ENCODE results near the gene PRDM7. TPM values are rescaled to one million over a fixed set of nuclear protein-coding genes. Genes with fewer than 3 reads are reported as not detected.

The PRDM7 gene
- total RNA-seq, 1 donor from 2014 or later = not detected

- H3K27ac ChIP-seq (ENCODE audit: low read depth, low read length) = no peak overlapping the region
- TF ChIP-seq EZH2 (IDR thresholded peaks at IDR 0.05; ENCODE audit: insufficient read depth, low read length) = no peak
- TF ChIP-seq CTCF (IDR thresholded peaks at IDR 0.05; ENCODE audit: insufficient read depth, low read depth, low read length) = no peak
- FAIRE-seq (no peak), DNase-seq (ENCODE audit: low read depth) (no peak)
- H3K36me3 ChIP-seq (ENCODE audit: insufficient read depth, low read length) = no peaks in the 10 kb centered on the region
- H3K4me1 Mint-ChIP-seq (ENCODE audit: low read depth, unreplicated experiment) = peaks cover 13% of the 10 kb centered on the region
- no peak overlapping the region for H3K27ac Mint-ChIP-seq (ENCODE audit: unreplicated experiment)
- H3K9ac ChIP-seq (ENCODE audit: low read length) = no peak overlapping the region
- peaks cover 6% of the 10 kb centered on the region for H3K36me3 Mint-ChIP-seq (ENCODE audit: low read depth, unreplicated experiment)
- H3K79me2 ChIP-seq (ENCODE audit: insufficient read depth, low read length) = no peaks in the 10 kb centered on the region
- H3K9me3 Mint-ChIP-seq (ENCODE audit: unreplicated experiment) = peaks cover 33% of the 10 kb centered on the region
- peaks cover 11% of the 10 kb centered on the region for H3K4me1 ChIP-seq (ENCODE audit: insufficient read depth, low read length)
- no peak overlapping the region for H2AFZ ChIP-seq (ENCODE audit: low read depth, low read length)
- no peak overlapping the region for H3K4me3 ChIP-seq (ENCODE audit: insufficient read depth, low read depth, low read length)
- H3K9me3 ChIP-seq (ENCODE audit: insufficient read depth, low read depth, low read length) = peaks cover 13% of the 10 kb centered on the region
- no peaks in the 10 kb centered on the region for H4K20me1 ChIP-seq (ENCODE audit: insufficient read depth, low read length)
- H3K27me3 Mint-ChIP-seq (ENCODE audit: low read depth, unreplicated experiment) = peaks cover 8% of the 10 kb centered on the region
- H3K4me3 Mint-ChIP-seq (ENCODE audit: unreplicated experiment) = no peak overlapping the region
- no peak overlapping the region for H3K4me2 ChIP-seq (ENCODE audit: low read length)
- peaks cover 1% of the 10 kb centered on the region for H3K27me3 ChIP-seq (ENCODE audit: insufficient read depth, low read length)
These were observed 22.6 kb downstream of the PRDM7 start for GRCh38 chr16:90054554-90054953.

DNA sequence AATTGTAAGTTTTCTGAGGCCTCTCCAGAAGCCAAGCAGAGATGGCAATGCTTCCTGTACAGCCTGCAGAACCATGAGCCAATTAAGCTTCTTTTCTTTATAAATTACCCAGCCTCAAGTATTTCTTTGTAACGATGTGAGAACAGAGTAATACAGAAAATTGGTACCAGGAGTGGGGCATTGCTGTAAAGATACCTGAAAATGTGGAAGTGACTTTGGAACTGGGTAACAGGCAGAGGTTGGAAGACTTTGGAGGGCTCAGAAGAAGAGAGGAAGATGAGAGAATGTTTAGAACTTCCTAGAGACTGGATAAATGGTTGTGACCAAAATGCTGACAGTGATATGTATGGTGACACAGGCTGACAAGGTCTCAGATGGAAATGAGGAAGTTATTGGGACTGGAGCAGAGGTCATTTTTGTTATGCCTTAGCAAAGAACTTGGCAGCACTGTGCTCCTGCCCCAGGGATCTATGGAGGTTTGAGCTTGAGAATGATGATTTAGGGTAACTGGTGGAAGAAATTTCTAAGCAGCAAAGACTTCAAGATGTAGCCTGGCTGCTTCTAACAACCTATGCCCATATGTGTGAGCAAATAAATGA, 23.1 kb downstream of the PRDM7 start:
- no peaks in the 10 kb centered on the region for H3K36me3 ChIP-seq (ENCODE audit: insufficient read depth, low read length)
- no peaks in the 10 kb centered on the region for H4K20me1 ChIP-seq (ENCODE audit: insufficient read depth, low read length)
- peaks cover 13% of the 10 kb centered on the region for H3K9me3 ChIP-seq (ENCODE audit: insufficient read depth, low read depth, low read length)
- TF ChIP-seq CTCF (IDR thresholded peaks at IDR 0.05; ENCODE audit: insufficient read depth, low read depth, low read length) = no peak
- TF ChIP-seq EZH2 (IDR thresholded peaks at IDR 0.05; ENCODE audit: insufficient read depth, low read length) = no peak
- H3K27ac ChIP-seq (ENCODE audit: low read depth, low read length) = no peak overlapping the region
- no peak overlapping the region for H3K4me3 ChIP-seq (ENCODE audit: insufficient read depth, low read depth, low read length)
- no peak overlapping the region for H3K4me2 ChIP-seq (ENCODE audit: low read length)
- Mint-ChIP-seq H3K27me3 (ENCODE audit: low read depth, unreplicated experiment) (peaks cover 8% of the 10 kb centered on the region), H3K36me3 (ENCODE audit: low read depth, unreplicated experiment) (peaks cover 6% of the 10 kb centered on the region), H3K27ac (ENCODE audit: unreplicated experiment) (no peak overlapping the region), H3K9me3 (ENCODE audit: unreplicated experiment) (peaks cover 33% of the 10 kb centered on the region), H3K4me3 (ENCODE audit: unreplicated experiment) (no peak overlapping the region), H3K4me1 (ENCODE audit: low read depth, unreplicated experiment) (peaks cover 13% of the 10 kb centered on the region)
- no peaks in the 10 kb centered on the region for H3K79me2 ChIP-seq (ENCODE audit: insufficient read depth, low read length)
- H3K27me3 ChIP-seq (ENCODE audit: insufficient read depth, low read length) = no peaks in the 10 kb centered on the region
- DNase-seq (ENCODE audit: low read depth) = no peak
- no peak overlapping the region for H2AFZ ChIP-seq (ENCODE audit: low read depth, low read length)
- no peak overlapping the region for H3K9ac ChIP-seq (ENCODE audit: low read length)
- peaks cover 11% of the 10 kb centered on the region for H3K4me1 ChIP-seq (ENCODE audit: insufficient read depth, low read length)
- FAIRE-seq = no peak

- peaks cover 6% of the 10 kb centered on the region for H3K36me3 Mint-ChIP-seq (ENCODE audit: low read depth, unreplicated experiment)
- H3K9me3 Mint-ChIP-seq (ENCODE audit: unreplicated experiment) = peaks cover 29% of the 10 kb centered on the region
- H3K4me3 Mint-ChIP-seq (ENCODE audit: unreplicated experiment) = no peak overlapping the region
- H3K27me3 Mint-ChIP-seq (ENCODE audit: low read depth, unreplicated experiment) = peaks cover 12% of the 10 kb centered on the region
- Histone ChIP-seq H3K4me1 (ENCODE audit: insufficient read depth, low read length) (peaks cover 9% of the 10 kb centered on the region), H3K36me3 (ENCODE audit: insufficient read depth, low read length) (no peaks in the 10 kb centered on the region), H4K20me1 (ENCODE audit: insufficient read depth, low read length) (no peaks in the 10 kb centered on the region), H3K4me2 (ENCODE audit: low read length) (no peak overlapping the region), H3K9ac (ENCODE audit: low read length) (no peak overlapping the region), H3K79me2 (ENCODE audit: insufficient read depth, low read length) (no peaks in the 10 kb centered on the region), H3K27ac (ENCODE audit: low read depth, low read length) (no peak overlapping the region), H3K9me3 (ENCODE audit: insufficient read depth, low read depth, low read length) (peaks cover 13% of the 10 kb centered on the region), H2AFZ (ENCODE audit: low read depth, low read length) (no peak overlapping the region), H3K4me3 (ENCODE audit: insufficient read depth, low read depth, low read length) (no peak overlapping the region), H3K27me3 (ENCODE audit: insufficient read depth, low read length) (peaks cover 3% of the 10 kb centered on the region)
- TF ChIP-seq EZH2 (IDR thresholded peaks at IDR 0.05; ENCODE audit: insufficient read depth, low read length) (no peak), CTCF (IDR thresholded peaks at IDR 0.05; ENCODE audit: insufficient read depth, low read depth, low read length) (no peak)
- no peak for FAIRE-seq
- H3K27ac Mint-ChIP-seq (ENCODE audit: unreplicated experiment) = no peak overlapping the region
- no peak for DNase-seq (ENCODE audit: low read depth)
- H3K4me1 Mint-ChIP-seq (ENCODE audit: low read depth, unreplicated experiment) = no peaks in the 10 kb centered on the region
These were observed 26.2 kb downstream of the PRDM7 start for GRCh38 chr16:90050969-90051368.
